ENCODE data around the gene CARMIL1. TPM values are rescaled to one million over a fixed set of nuclear protein-coding genes. Genes with fewer than 3 reads are reported as not detected.

CARMIL1 gene
- total RNA-seq, 4 donors from 2014 or later, result 11.8 to 23.2 (median 17.1) TPM

DNA sequence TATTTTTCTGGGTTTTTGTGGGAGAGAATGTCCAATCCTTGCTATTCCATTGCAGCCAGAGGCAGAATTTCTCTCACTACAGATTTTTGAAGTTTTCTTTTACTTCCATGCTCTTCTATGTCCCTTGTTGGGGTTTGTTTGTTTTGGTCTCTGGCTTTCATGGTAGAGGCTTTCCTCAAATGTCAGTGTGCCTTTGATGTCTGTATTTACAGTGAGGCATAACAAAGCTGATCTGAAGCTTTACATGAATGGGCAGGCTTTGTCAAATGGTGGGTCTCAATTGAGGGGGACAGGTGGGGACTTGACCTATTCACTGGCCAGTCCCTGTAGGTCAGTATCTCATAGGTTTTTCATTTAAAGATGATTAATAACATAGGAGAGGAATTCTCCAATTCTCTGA is 8.6 kb upstream of the CARMIL1 start:
- H3K27ac ChIP-seq, result no peak overlapping the region
- H3K4me3 ChIP-seq, result no peak overlapping the region
- no peak for DNase-seq
- H3K27me3 ChIP-seq, result no peaks in the 10 kb centered on the region
- no peak for TF ChIP-seq POLR2A (IDR thresholded peaks at IDR 0.05)
- TF ChIP-seq, protein P1, sequence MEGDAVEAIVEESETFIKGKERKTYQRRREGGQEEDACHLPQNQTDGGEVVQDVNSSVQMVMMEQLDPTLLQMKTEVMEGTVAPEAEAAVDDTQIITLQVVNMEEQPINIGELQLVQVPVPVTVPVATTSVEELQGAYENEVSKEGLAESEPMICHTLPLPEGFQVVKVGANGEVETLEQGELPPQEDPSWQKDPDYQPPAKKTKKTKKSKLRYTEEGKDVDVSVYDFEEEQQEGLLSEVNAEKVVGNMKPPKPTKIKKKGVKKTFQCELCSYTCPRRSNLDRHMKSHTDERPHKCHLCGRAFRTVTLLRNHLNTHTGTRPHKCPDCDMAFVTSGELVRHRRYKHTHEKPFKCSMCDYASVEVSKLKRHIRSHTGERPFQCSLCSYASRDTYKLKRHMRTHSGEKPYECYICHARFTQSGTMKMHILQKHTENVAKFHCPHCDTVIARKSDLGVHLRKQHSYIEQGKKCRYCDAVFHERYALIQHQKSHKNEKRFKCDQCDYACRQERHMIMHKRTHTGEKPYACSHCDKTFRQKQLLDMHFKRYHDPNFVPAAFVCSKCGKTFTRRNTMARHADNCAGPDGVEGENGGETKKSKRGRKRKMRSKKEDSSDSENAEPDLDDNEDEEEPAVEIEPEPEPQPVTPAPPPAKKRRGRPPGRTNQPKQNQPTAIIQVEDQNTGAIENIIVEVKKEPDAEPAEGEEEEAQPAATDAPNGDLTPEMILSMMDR (IDR thresholded peaks at IDR 0.05), result no peak
- H3K36me3 ChIP-seq, result no peaks in the 10 kb centered on the region
- no peaks in the 10 kb centered on the region for H3K4me1 ChIP-seq
- H3K9me3 ChIP-seq, result no peaks in the 10 kb centered on the region
- intact Hi-C loops (cut with DNase I; ENCODE audit: low total_unique reads), result no loop called here

DNA sequence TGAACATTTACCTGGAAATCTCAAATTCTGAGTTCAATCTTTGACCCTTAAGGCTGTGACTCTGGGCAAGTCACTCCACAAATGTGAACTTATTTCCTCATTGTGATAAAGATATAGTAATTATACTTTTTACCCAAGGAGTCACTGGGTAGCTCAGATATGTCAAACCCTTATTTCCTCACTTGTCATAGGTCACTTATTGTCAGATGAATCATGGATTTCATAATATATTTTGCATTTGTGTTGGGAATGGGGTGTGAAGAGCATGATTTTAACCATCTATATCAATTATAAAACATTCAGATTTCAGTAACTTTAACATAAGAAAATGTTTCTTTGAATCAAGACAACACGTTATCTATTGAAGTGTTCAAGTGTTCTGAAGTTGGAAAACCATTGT is 3.7 kb upstream of the CARMIL1 start:
- H3K27ac ChIP-seq, result no peak overlapping the region
- intact Hi-C loops (cut with DNase I; ENCODE audit: low total_unique reads), result loop anchor here (5.0 kb wide), 1 partner anchor 212 kb away; no protein-coding TSS in a partner anchor
- no peaks in the 10 kb centered on the region for H3K27me3 ChIP-seq
- H3K4me3 ChIP-seq, result no peak overlapping the region
- TF ChIP-seq POLR2A (IDR thresholded peaks at IDR 0.05), result no peak
- DNase-seq, result no peak
- H3K9me3 ChIP-seq, result no peaks in the 10 kb centered on the region
- no peaks in the 10 kb centered on the region for H3K4me1 ChIP-seq
- no peaks in the 10 kb centered on the region for H3K36me3 ChIP-seq

DNA sequence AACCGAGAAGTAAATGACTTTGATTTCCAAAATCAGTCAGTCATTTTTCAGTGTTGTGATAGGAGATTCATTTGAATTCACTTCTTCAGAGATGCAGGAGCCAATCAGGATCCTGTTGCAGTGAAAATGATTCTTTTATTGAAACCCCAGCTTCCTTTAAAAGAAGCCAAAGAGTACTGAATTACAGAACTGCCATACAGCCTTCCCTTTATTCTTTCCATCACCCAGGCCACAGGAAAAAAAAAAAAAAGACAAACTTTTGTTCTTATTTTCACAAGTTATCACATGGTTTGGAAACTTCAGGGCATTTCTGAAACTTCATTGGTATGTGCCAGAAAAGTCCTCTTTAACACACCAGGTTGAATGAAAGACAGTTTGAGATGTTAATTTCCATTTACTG is 1.8 kb upstream of the CARMIL1 start:
- no peak overlapping the region for H3K4me3 ChIP-seq
- intact Hi-C loops (cut with DNase I; ENCODE audit: low total_unique reads), result loop anchor here (5.0 kb wide), 1 partner anchor 210 kb away; no protein-coding TSS in a partner anchor
- no peaks in the 10 kb centered on the region for H3K36me3 ChIP-seq
- no peak for TF ChIP-seq POLR2A (IDR thresholded peaks at IDR 0.05)
- TF ChIP-seq, protein P1 (IDR thresholded peaks at IDR 0.05), result no peak
- H3K9me3 ChIP-seq, result no peaks in the 10 kb centered on the region
- no peak overlapping the region for H3K27ac ChIP-seq
- no peaks in the 10 kb centered on the region for H3K4me1 ChIP-seq
- no peak for DNase-seq
- H3K27me3 ChIP-seq, result no peaks in the 10 kb centered on the region

GRCh38 chr6:25277857-25278256 is 1.3 kb upstream of the CARMIL1 start:
- Histone ChIP-seq H3K9me3 (no peaks in the 10 kb centered on the region), H3K4me3 (no peak overlapping the region), H3K36me3 (no peaks in the 10 kb centered on the region), H3K27me3 (no peaks in the 10 kb centered on the region), H3K4me1 (no peaks in the 10 kb centered on the region), H3K27ac (no peak overlapping the region)
- intact Hi-C loops (cut with DNase I; ENCODE audit: low total_unique reads), result loop anchor here (5.0 kb wide), 1 partner anchor 209 kb away; no protein-coding TSS in a partner anchor
- no peak for DNase-seq
- no peak for TF ChIP-seq POLR2A (IDR thresholded peaks at IDR 0.05)
- TF ChIP-seq, protein P1 (IDR thresholded peaks at IDR 0.05), result no peak

DNA sequence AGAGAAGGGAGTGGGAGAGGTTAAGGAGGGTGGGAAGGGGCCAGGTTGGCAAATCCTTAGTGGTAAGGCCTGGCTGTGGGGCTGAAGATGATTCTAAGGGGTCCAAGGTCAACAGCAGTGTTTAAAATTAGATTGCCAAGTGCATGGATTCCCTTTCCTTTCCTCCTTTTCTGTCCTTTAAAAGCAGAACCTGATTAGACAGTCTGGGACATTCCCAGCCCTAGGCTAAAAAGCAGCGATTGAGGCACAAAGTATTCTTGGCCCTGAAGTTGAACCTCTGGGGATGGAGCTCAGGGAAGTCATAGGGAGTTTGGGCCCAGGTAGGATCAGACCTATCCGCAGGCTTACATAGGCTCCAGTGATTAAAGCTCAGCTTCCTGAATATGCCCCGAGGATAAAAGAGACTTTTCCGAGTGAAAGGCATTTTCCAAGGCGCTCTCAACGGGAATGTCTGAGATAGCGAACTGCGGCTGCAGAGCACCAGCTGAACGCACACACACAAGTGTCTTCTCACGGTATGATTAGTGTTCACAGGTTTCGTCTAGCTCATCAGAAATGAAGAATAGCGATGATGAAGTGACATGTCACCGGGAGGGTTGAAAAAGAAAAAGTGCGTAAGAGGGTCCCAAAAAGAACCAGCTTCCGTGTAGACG is 787 bp upstream of the CARMIL1 start:
- Histone ChIP-seq H3K27ac (peak overlapping the region; percentile 73 to 80), H3K4me1 (no peaks in the 10 kb centered on the region), H3K36me3 (no peaks in the 10 kb centered on the region), H3K4me3 (peak overlapping the region; percentile 54 to 90), H3K9me3 (no peaks in the 10 kb centered on the region), H3K27me3 (no peaks in the 10 kb centered on the region)
- DNase-seq, result no peak
- TF ChIP-seq POLR2A (IDR thresholded peaks at IDR 0.05), result no peak
- TF ChIP-seq, protein P1 (IDR thresholded peaks at IDR 0.05), result no peak
- intact Hi-C loops (cut with DNase I; ENCODE audit: low total_unique reads), result loop anchor here (5.0 kb wide), 1 partner anchor 209 kb away; no protein-coding TSS in a partner anchor
